Panc1 (cell line): ENCODE data around the gene VWA8. TPM values are rescaled to one million over a fixed set of nuclear protein-coding genes. Genes with fewer than 3 reads are reported as not detected.

Experiments used
- ATAC-seq: fragments of 200-7000 bp; cut with Tn5 transposase; 2 replicates; pipeline ENCODE4 v1.9.1; 2020; ENCODE audit warnings: mild to moderate bottlenecking, moderate library complexity
- BruUV-seq: library from RNA; stranded (reverse); fragments of 400-500 nt; replicated peaks from 2 replicates; lab custom pipeline; 2021; lab: Mats Ljungman, UMichigan
- CTCF ChIA-PET: fragments of 300-600 bp; sonication (Branson Sonifier 250); formaldehyde crosslinking; loops from one replicate; lab custom pipeline; 2022; ENCODE audit warnings: antibody characterized with exemption; lab: Charles Lee
- POLR2A ChIA-PET: fragments of 300-600 bp; sonication (Branson Sonifier 250); formaldehyde crosslinking; loops from one replicate; lab custom pipeline; 2022; ENCODE audit warnings: antibody characterized with exemption; lab: Charles Lee
- DNase-seq: peaks from one replicate; pipeline ENCODE4 v3.0.0-alpha.2; 2010; ENCODE audit warnings: low read depth, low spot score
- H3K27ac ChIP-seq: 2 replicates; pipeline ENCODE4 v1.5.1; 2011; ENCODE audit warnings: mild to moderate bottlenecking, low read length, inconsistent platforms
- H3K27me3 ChIP-seq: fragments of 200-500 bp; sonication (Bioruptor generic); 2 replicates; pipeline ENCODE4 v1.6.0; 2014; ENCODE audit warnings: low read length, inconsistent platforms; ENCODE audit not compliant: control insufficient read depth, insufficient read depth
- H3K36me3 ChIP-seq: fragments of 200-500 bp; sonication (Bioruptor generic); 2 replicates; pipeline ENCODE4 v1.5.1; 2014; ENCODE audit warnings: inconsistent platforms, mild to moderate bottlenecking, low read length, moderate library complexity; ENCODE audit not compliant: control insufficient read depth, insufficient read depth
- H3K4me1 ChIP-seq: 2 replicates; pipeline ENCODE4 v1.5.1; 2011; ENCODE audit warnings: inconsistent platforms, mild to moderate bottlenecking, low read length, moderate library complexity; ENCODE audit not compliant: control insufficient read depth, insufficient read depth
- H3K4me3 ChIP-seq, 2 experiments: 2 replicates each; pipeline ENCODE4 v1.5.1; 2011 to 2012; ENCODE audit warnings: low read depth in 2 of 2, low read length in 2 of 2, mild to moderate bottlenecking in 2 of 2, inconsistent platforms in 1 of 2, moderate library complexity in 1 of 2
- H3K9me3 ChIP-seq: fragments of 200-500 bp; sonication (Bioruptor generic); 2 replicates; pipeline ENCODE4 v1.5.1; 2014; ENCODE audit warnings: low read depth, mild to moderate bottlenecking, inconsistent platforms, low read length, moderate library complexity; ENCODE audit not compliant: control insufficient read depth, insufficient read depth
- CTCF ChIP-seq: fragments of 450-650 bp; IDR thresholded peaks from 2 replicates; pipeline ENCODE4 v1.5.1; 2017; ENCODE audit warnings: mild to moderate bottlenecking
- POLR2AphosphoS5 ChIP-seq: IDR thresholded peaks from 2 replicates; pipeline ENCODE4 v1.6.1; 2012; ENCODE audit warnings: mild to moderate bottlenecking, low read depth, low read length, moderate library complexity
- REST ChIP-seq, 2 experiments: IDR thresholded peaks; 2 replicates each; pipeline ENCODE4 v1.6.1; 2011 to 2012; ENCODE audit warnings: low read depth in 2 of 2, control low read depth in 1 of 2, low read length in 1 of 2, mild to moderate bottlenecking in 1 of 2, moderate library complexity in 1 of 2; ENCODE audit not compliant: insufficient read depth in 1 of 2
- SIN3A ChIP-seq: IDR thresholded peaks from 2 replicates; pipeline ENCODE4 v1.6.1; 2012; ENCODE audit warnings: low read depth, mild to moderate bottlenecking, low read length, moderate library complexity, borderline replicate concordance; ENCODE audit not compliant: insufficient read depth
- TCF7L2 ChIP-seq: IDR thresholded peaks from 2 replicates; pipeline ENCODE4 v1.6.1; 2011; ENCODE audit warnings: mild to moderate bottlenecking, low read depth, low read length, inconsistent platforms
- in situ Hi-C: cut with HindIII; loops from 2 replicates; pipeline ENCODE4 v1.10.0; 2016; ENCODE audit warnings: low sequenced_read_pairs, low pct_unique_long_range_greater_than_20kb
- intact Hi-C: fragments of 100-400 bp; cut with micrococcal nuclease; formaldehyde crosslinking; loops from one replicate; pipeline ENCODE4 v1.10.0; 2022; ENCODE audit not compliant: unreplicated experiment
- total RNA-seq: library from RNA; stranded (reverse); gene quantifications from one replicate; pipeline ENCODE4 v1.2.1, GENCODE V29; 2021; ENCODE audit not compliant: unreplicated experiment

VWA8 gene
- total RNA-seq, 1 experiment from 2014 or later, result 11.2 TPM

GRCh38 chr13:41611385-41611784 lies 349.5 kb downstream of the VWA8 start:
- Histone ChIP-seq H3K36me3 (no peaks in the 10 kb centered on the region), H3K4me3 (no peak overlapping the region), H3K27me3 (no peaks in the 10 kb centered on the region), H3K4me1 (no peaks in the 10 kb centered on the region), H3K9me3 (no peaks in the 10 kb centered on the region), H3K27ac (no peak overlapping the region)
- ChIA-PET CTCF (interaction anchor here (0.5 kb wide), 1 partner anchor 121 kb away, joined by 6 read pairs; no protein-coding TSS in a partner anchor), POLR2A (no interaction called here)
- no TSS peak for BruUV-seq
- no peak for DNase-seq
- in situ Hi-C loops, result no loop called here
- TF ChIP-seq REST (IDR thresholded peaks at IDR 0.05; ENCODE audit: insufficient read depth in 1 of 2, low read depth in 2 of 2, low read length in 1 of 2) (no peak), TCF7L2 (no peak), POLR2AphosphoS5 (no peak), SIN3A (no peak), CTCF (no peak)
- intact Hi-C loops, result no loop called here
- no peak for ATAC-seq

GRCh38 chr13:41610404-41610803 lies 350.5 kb downstream of the VWA8 start:
- H3K36me3 ChIP-seq, result no peaks in the 10 kb centered on the region
- ChIA-PET POLR2A (no interaction called here), CTCF (no interaction called here)
- no peaks in the 10 kb centered on the region for H3K9me3 ChIP-seq
- ATAC-seq (no peak), DNase-seq (no peak)
- H3K27me3 ChIP-seq, result no peaks in the 10 kb centered on the region
- no TSS peak for BruUV-seq
- H3K27ac ChIP-seq, result no peak overlapping the region
- intact Hi-C loops (no loop called here), in situ Hi-C loops (no loop called here)
- TF ChIP-seq REST (IDR thresholded peaks at IDR 0.05; ENCODE audit: insufficient read depth in 1 of 2, low read depth in 2 of 2, low read length in 1 of 2), result no peak
- no peak for TF ChIP-seq SIN3A
- TF ChIP-seq TCF7L2, result no peak
- TF ChIP-seq CTCF, result no peak
- no peak for TF ChIP-seq POLR2AphosphoS5
- H3K4me3 ChIP-seq, result no peak overlapping the region
- no peaks in the 10 kb centered on the region for H3K4me1 ChIP-seq
